ENCODE results near the gene FIGNL1. TPM values are rescaled to one million over a fixed set of nuclear protein-coding genes. Genes with fewer than 3 reads are reported as not detected.
A peak's percentile ranks its signal among the peaks of the same experiment; 100 is the strongest.

The FIGNL1 gene
- total RNA-seq, 1 experiment from 2014 or later = 13.8 TPM

- H4K8ac ChIP-seq (replicated peaks; ENCODE audit: insufficient read length, low read depth, low read length) = no peak overlapping the region
- no CpG with 5 or more reads among the region's 7 CpGs for WGBS (ENCODE audit: extremely low coverage, insufficient read length, low lambda C conversion rate)
- TF ChIP-seq CTCF (conservative IDR thresholded peaks at IDR 0.05) = peak; percentile 32; the same call in 2 of the 3 replicates
- H3K23ac ChIP-seq (ENCODE audit: insufficient read length, low read depth, low read length) = no peak overlapping the region
- H3K27me3 ChIP-seq (ENCODE audit: insufficient read depth, low read length) = no peaks in the 10 kb centered on the region
- no peak overlapping the region for H4K91ac ChIP-seq (ENCODE audit: insufficient read length, low read depth, low read length)
- H3K18ac ChIP-seq (ENCODE audit: insufficient read length, low read depth, low read length) = no peak overlapping the region
- peaks cover 2% of the 10 kb centered on the region; the same call in 1 of the 2 replicates for H3K4me1 ChIP-seq (ENCODE audit: insufficient read depth, low read length)
- no peaks in the 10 kb centered on the region for H3K23me2 ChIP-seq (ENCODE audit: insufficient read length, low read depth, low read length, poor library complexity, severe bottlenecking)
- Mint-ChIP-seq H3K27me3 (ENCODE audit: low read depth) (peaks cover 1% of the 10 kb centered on the region; the same call in 1 of the 2 replicates), H3K27ac (no peak overlapping the region), H3K4me1 (peaks cover 30 to 33% of the 10 kb centered on the region in 2 experiments), H3K9me3 (no peaks in the 10 kb centered on the region), H3K36me3 (ENCODE audit: insufficient read depth in 1 of 3, low read depth in 3 of 3) (no peaks in the 10 kb centered on the region), H3K4me3 (no peak overlapping the region)
- H3T11ph ChIP-seq (ENCODE audit: low read length) = no peak overlapping the region
- H2BK15ac ChIP-seq (ENCODE audit: low read depth, low read length) = no peak overlapping the region
- no peaks in the 10 kb centered on the region for H4K20me1 ChIP-seq (ENCODE audit: control insufficient read depth, insufficient read depth, insufficient read length)
- no peak overlapping the region for H2AK5ac ChIP-seq (ENCODE audit: insufficient read length, low read length)
- no peaks in the 10 kb centered on the region for H3K9me3 ChIP-seq (ENCODE audit: control insufficient read depth, low read depth, low read length)
- H2BK5ac ChIP-seq (ENCODE audit: insufficient read length, low read length) = no peak overlapping the region
- H3K4ac ChIP-seq (ENCODE audit: low read depth, low read length) = no peak overlapping the region
- DNase-seq = no peak
- no peak overlapping the region for H2BK120ac ChIP-seq (ENCODE audit: low read depth, low read length, poor library complexity, severe bottlenecking)
- H3K56ac ChIP-seq (ENCODE audit: insufficient read length, low read depth, low read length) = no peak overlapping the region
- no peak overlapping the region for H3K9ac ChIP-seq (ENCODE audit: extremely low read depth, insufficient read length, low read length)
- no peak overlapping the region for H3K14ac ChIP-seq (ENCODE audit: insufficient read depth, low read length)
- H3K79me2 ChIP-seq (ENCODE audit: insufficient read depth, low read length) = no peaks in the 10 kb centered on the region
- no peak overlapping the region for H4K5ac ChIP-seq (ENCODE audit: insufficient read length, low read depth, low read length)
- H2BK20ac ChIP-seq (ENCODE audit: low read depth, low read length, poor library complexity, severe bottlenecking) = no peak overlapping the region
- H3K79me1 ChIP-seq (ENCODE audit: insufficient read depth, low read depth, low read length, poor library complexity, severe bottlenecking) = no peaks in the 10 kb centered on the region
- no peak overlapping the region for H3K27ac ChIP-seq (ENCODE audit: insufficient read length, low read depth, low read length)
- no peak overlapping the region for H2BK12ac ChIP-seq (ENCODE audit: insufficient read length, low read depth, low read length)
- no peak overlapping the region for H2AFZ ChIP-seq (ENCODE audit: low read length)
- H3K4me2 ChIP-seq (ENCODE audit: insufficient read depth, insufficient read length, low read length) = no peak overlapping the region
These were observed 33.5 kb downstream of the FIGNL1 start for GRCh38 chr7:50416527-50417182.
